ENCODE data around the gene MCU. TPM values are rescaled to one million over a fixed set of nuclear protein-coding genes. Genes with fewer than 3 reads are reported as not detected.

MCU gene
- total RNA-seq, 4 donors from 2014 or later = 14.9 to 20.6 (median 19.5) TPM

DNA sequence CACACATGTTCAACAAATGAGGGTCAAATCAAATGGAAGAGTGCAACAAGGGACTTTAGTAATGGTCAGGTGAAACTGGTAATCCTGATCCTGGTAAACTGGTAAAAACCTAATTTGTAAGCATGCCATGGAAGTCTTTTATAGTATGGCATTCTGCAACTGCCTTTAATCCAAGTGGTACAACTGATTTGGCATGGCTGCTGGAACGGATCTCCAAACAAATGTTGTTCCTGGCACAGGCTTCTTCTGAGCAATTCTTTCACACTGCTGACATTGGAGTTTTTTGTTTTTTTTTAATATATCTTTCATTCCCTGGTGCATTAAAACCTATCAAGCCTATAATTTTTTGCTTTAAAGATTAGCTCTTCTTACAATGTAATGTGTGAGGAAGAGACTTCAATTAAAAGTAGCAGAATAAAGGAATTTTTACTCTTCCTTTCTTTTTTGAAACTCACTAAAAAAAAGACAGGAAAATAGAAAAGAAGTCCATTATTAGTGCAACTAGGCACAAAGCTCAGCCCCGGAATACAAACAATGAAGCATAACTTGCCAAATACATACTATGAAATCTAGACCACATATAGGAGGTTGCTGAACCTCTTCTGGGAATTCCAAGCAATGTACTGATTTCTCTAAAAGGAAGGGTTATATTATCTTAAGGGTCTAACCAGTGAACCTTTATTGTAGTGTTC is 122.3 kb downstream of the MCU start:
- Histone ChIP-seq H3K27me3 (no peaks in the 10 kb centered on the region), H3K36me3 (no peaks in the 10 kb centered on the region), H3K27ac (replicated peaks in 1 of 4) (no peak overlapping the region), H3K4me3 (no peak overlapping the region), H3K9me3 (no peaks in the 10 kb centered on the region), H3K4me1 (peaks cover 0 to 15% (median 7%) of the 10 kb centered on the region in 4 donors)
- no peak for DNase-seq (ENCODE audit: extremely low spot score)
- intact Hi-C loops (cut with DNase I) = no loop called here
- 37% methylated on average over 2 of the region's 2 CpGs for WGBS
- TF ChIP-seq POLR2AphosphoS5 (IDR thresholded peaks at IDR 0.05) = no peak
- TF ChIP-seq EP300 (IDR thresholded peaks at IDR 0.05) = no peak
- TF ChIP-seq, protein P1, sequence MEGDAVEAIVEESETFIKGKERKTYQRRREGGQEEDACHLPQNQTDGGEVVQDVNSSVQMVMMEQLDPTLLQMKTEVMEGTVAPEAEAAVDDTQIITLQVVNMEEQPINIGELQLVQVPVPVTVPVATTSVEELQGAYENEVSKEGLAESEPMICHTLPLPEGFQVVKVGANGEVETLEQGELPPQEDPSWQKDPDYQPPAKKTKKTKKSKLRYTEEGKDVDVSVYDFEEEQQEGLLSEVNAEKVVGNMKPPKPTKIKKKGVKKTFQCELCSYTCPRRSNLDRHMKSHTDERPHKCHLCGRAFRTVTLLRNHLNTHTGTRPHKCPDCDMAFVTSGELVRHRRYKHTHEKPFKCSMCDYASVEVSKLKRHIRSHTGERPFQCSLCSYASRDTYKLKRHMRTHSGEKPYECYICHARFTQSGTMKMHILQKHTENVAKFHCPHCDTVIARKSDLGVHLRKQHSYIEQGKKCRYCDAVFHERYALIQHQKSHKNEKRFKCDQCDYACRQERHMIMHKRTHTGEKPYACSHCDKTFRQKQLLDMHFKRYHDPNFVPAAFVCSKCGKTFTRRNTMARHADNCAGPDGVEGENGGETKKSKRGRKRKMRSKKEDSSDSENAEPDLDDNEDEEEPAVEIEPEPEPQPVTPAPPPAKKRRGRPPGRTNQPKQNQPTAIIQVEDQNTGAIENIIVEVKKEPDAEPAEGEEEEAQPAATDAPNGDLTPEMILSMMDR (IDR thresholded peaks at IDR 0.05) = no peak

DNA sequence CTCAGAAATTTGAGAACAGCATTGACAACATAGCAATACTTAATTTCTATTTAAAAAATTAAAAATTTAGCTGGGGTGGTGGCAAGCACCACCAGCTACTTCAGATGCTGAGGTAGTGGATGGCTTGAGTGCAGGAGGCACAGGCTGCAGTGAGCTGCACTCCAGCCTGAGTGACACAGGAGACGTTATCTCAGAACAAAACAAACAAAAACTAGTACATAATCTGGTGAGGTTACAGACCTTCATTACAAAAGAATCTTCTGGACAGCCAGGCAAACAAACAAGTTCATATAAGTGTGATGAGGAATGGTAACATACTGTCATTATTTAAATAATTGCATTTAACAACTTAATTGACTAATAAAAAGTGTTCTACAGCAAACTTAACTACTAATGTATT is 124.6 kb downstream of the MCU start:
- Histone ChIP-seq H3K9me3 (no peaks in the 10 kb centered on the region), H3K36me3 (no peaks in the 10 kb centered on the region), H3K4me3 (no peak overlapping the region), H3K27me3 (no peaks in the 10 kb centered on the region), H3K27ac (replicated peaks in 1 of 4) (no peak overlapping the region), H3K4me1 (peaks cover 0 to 15% (median 7%) of the 10 kb centered on the region in 4 donors)
- DNase-seq (ENCODE audit: extremely low spot score) = no peak
- intact Hi-C loops (cut with DNase I) = no loop called here
- TF ChIP-seq EP300 (IDR thresholded peaks at IDR 0.05) (no peak), POLR2A (IDR thresholded peaks at IDR 0.05; ENCODE audit: low read depth) (no peak), POLR2AphosphoS5 (IDR thresholded peaks at IDR 0.05) (no peak)
- TF ChIP-seq, protein P1 (IDR thresholded peaks at IDR 0.05) = no peak
- 86% methylated on average over 1 of the region's 1 CpG for WGBS

GRCh38 chr10:72818076-72818475 is 126.1 kb downstream of the MCU start:
- peaks cover 0 to 7% (median 3%) of the 10 kb centered on the region in 4 donors for H3K4me1 ChIP-seq
- H3K27ac ChIP-seq (replicated peaks in 1 of 4) = no peak overlapping the region
- no peaks in the 10 kb centered on the region for H3K9me3 ChIP-seq
- intact Hi-C loops (cut with DNase I) = no loop called here
- WGBS = 65% methylated on average over 2 of the region's 2 CpGs
- no peak overlapping the region for H3K4me3 ChIP-seq
- DNase-seq (ENCODE audit: extremely low spot score) = no peak
- no peak for TF ChIP-seq POLR2A (IDR thresholded peaks at IDR 0.05; ENCODE audit: low read depth)
- TF ChIP-seq, protein P1 (IDR thresholded peaks at IDR 0.05) = no peak
- TF ChIP-seq POLR2AphosphoS5 (IDR thresholded peaks at IDR 0.05) = no peak
- TF ChIP-seq EP300 (IDR thresholded peaks at IDR 0.05) = no peak
- H3K36me3 ChIP-seq = no peaks in the 10 kb centered on the region
- H3K27me3 ChIP-seq = no peaks in the 10 kb centered on the region

GRCh38 chr10:72819053-72819452 is 127.1 kb downstream of the MCU start:
- H3K9me3 ChIP-seq = no peaks in the 10 kb centered on the region
- H3K4me3 ChIP-seq = no peak overlapping the region
- WGBS = 90% methylated on average over 1 of the region's 1 CpG
- TF ChIP-seq POLR2A (IDR thresholded peaks at IDR 0.05; ENCODE audit: low read depth) (no peak), POLR2AphosphoS5 (IDR thresholded peaks at IDR 0.05) (no peak), EP300 (IDR thresholded peaks at IDR 0.05) (no peak)
- TF ChIP-seq, protein P1 (IDR thresholded peaks at IDR 0.05) = no peak
- H3K27me3 ChIP-seq = no peaks in the 10 kb centered on the region
- H3K4me1 ChIP-seq = peaks cover 0 to 5% (median 2%) of the 10 kb centered on the region in 4 donors
- no peak for DNase-seq (ENCODE audit: extremely low spot score)
- no peak overlapping the region for H3K27ac ChIP-seq (replicated peaks in 1 of 4)
- intact Hi-C loops (cut with DNase I) = no loop called here
- no peaks in the 10 kb centered on the region for H3K36me3 ChIP-seq

- H3K36me3 ChIP-seq = no peaks in the 10 kb centered on the region
- H3K27ac ChIP-seq (replicated peaks in 1 of 4) = no peak overlapping the region
- no peaks in the 10 kb centered on the region for H3K27me3 ChIP-seq
- WGBS = 94% methylated on average over 2 of the region's 2 CpGs
- intact Hi-C loops (cut with DNase I) = no loop called here
- H3K9me3 ChIP-seq = no peaks in the 10 kb centered on the region
- H3K4me3 ChIP-seq = no peak overlapping the region
- TF ChIP-seq, protein P1 (IDR thresholded peaks at IDR 0.05) = no peak
- no peak for TF ChIP-seq EP300 (IDR thresholded peaks at IDR 0.05)
- no peak for TF ChIP-seq POLR2A (IDR thresholded peaks at IDR 0.05; ENCODE audit: low read depth)
- TF ChIP-seq POLR2AphosphoS5 (IDR thresholded peaks at IDR 0.05) = no peak
- H3K4me1 ChIP-seq = peaks cover 0 to 6% (median 0%) of the 10 kb centered on the region in 4 donors
- DNase-seq (ENCODE audit: extremely low spot score) = no peak
These were observed 129.7 kb downstream of the MCU start for GRCh38 chr10:72821606-72822005.
